GM12874 (cell line): ENCODE results near the gene CPT1C.

ENCODE experiments used
- TF ChIP-seq, protein P1 (sequence below): IDR thresholded peaks from 2 replicates; pipeline ENCODE4 v1.5.1; 2011; ENCODE audit warnings: low read depth, mild to moderate bottlenecking, control low read depth, low read length, moderate library complexity; ENCODE audit not compliant: insufficient read depth

The CPT1C gene

DNA sequence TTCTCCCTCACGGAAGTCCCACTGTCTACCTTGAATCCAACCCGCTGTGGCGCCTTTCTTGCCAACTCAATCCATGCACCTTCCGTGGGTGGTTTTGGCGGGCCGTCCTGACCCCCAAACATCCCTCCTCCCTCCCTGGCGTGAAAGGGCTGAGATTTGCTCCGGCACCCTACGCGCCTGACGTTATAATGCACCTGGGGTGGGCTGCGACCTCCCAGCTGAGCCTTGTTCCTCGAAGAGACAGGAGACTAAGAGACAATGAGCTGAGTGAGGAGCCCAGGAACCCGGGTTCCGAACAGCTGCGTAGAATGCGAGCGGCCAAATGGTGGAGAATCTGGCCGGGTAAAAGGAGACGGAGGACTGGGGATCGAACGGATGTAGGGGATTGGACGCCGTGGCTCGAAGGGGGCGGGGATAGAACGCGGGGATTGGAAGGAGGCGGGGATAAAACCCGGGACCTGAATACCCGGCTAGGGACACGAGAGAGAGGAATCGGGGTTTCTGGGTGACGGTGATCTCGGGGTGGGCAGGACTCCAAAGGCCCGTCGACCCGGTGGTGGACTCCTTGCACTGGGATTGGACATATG is at the start of gene CPT1C:
TSS of gene CPT1C (plus strand) at position 461 of the 587 bp plus-strand sequence. CDS start 1,137 bp downstream, outside the sequence.
- TF ChIP-seq, protein P1, sequence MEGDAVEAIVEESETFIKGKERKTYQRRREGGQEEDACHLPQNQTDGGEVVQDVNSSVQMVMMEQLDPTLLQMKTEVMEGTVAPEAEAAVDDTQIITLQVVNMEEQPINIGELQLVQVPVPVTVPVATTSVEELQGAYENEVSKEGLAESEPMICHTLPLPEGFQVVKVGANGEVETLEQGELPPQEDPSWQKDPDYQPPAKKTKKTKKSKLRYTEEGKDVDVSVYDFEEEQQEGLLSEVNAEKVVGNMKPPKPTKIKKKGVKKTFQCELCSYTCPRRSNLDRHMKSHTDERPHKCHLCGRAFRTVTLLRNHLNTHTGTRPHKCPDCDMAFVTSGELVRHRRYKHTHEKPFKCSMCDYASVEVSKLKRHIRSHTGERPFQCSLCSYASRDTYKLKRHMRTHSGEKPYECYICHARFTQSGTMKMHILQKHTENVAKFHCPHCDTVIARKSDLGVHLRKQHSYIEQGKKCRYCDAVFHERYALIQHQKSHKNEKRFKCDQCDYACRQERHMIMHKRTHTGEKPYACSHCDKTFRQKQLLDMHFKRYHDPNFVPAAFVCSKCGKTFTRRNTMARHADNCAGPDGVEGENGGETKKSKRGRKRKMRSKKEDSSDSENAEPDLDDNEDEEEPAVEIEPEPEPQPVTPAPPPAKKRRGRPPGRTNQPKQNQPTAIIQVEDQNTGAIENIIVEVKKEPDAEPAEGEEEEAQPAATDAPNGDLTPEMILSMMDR: no peak

DNA sequence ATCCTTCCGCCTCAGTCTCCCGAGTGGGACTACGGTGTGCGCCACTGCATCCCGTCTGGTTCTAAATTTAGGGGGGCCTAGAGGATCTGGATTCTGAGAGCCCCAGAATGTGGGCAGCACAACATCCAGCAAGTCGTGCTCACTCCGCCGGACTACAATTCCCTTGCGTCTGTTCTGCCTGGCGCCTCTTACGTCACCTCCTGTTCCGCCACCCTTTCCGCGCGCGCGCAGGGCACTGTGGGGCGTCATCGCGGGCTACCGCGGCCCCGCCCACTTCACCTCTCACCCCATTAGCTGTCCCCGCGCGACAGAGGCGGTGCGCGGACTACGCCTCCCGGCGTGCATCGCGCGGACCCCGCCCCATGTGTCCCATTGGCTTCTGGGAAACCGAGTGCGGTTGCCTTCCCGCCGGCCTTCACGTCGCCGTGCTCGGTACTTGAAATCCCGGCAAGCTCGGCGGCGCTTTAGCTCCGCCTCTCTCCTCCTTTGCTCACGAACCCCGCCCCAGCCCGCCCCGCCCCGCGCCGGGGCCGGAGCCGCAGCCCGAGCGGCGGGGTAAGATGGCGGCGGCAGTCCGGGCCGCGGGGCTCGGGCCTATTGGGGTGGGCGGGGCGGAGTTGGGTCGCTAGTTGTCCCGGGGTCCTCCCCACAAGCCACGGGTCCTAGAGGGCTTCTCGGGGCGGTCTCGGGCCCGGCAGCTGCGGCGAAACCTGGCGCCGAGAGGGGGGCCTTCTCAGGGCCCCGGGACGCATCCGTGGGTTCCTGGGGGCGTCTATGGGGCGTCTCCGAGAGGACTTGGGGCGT is 49.0 kb upstream of the CPT1C start, which contains the start of gene SCAF1:
TSS of gene SCAF1 (plus strand) at position 522 of the 804 bp plus-strand sequence. CDS start 2,818 bp downstream, outside the sequence.
- TF ChIP-seq, protein P1: no peak

DNA sequence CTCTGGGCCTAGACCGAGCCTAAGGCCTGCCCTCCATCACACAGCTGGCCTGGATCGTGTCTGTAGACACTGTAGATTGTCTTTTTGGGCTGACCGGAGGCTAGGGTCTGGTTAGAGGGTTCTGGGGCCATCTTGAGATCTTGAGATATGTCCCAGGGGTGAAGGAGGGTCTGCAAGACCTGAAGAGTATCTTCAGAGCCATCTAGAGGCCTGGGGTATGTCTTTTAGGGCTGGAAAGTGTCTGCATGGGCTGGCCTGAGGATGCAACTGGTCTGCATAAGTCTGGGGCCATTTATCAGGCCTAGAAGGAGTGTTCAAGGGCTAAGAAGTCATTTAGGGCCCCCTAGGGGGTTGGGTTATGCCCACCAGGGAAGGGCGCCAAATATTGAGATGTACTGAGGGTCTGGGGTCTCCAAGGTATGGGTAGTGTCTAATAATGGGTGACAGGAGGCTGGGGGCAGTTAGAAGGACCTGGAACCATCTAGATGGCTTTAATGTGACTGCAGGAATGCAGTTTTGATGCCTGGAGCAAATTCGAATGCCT is 48.4 kb upstream of the CPT1C start:
- TF ChIP-seq, protein P1: no peak

DNA sequence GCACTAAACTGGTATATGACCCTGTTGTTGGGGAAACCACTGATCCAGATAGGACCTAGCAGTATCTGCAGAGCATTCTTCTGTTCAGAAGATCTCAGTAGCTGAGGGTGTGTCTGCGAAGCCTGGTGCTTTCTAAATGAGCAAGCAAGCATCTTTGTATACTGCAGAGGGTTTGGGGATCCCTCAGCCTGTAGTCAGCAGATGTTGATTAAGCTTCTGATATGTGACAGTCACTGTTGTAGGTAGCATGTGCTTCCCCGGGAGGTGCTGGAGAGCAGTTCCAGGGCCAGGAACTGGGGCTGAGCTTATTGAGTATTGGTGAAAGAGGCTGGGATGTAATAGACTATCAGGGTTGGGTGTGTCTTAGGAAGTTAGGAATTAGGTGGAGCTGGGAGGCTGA is 47.5 kb upstream of the CPT1C start:
- TF ChIP-seq, protein P1: no peak

DNA sequence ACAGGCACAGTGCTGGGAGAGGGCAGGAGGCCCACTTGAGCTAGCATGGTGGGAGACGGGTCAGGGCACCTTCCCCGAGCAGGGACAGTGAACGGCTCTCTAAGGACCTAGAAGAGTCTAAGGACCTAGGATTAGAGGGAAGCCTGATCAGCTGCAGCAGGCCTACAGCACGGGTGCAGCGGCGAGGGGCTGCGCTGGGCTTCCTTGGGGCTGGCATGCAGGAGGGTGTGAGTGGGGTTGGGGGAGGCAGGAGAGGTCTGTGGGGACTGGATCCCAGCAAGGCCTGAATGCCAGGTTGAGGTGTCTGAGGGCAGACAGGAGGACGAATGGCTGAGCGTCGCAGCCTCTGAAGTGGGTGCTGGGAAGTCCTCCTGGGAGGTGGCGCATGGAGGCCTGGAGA is 45.3 kb upstream of the CPT1C start:
- TF ChIP-seq, protein P1: no peak

DNA sequence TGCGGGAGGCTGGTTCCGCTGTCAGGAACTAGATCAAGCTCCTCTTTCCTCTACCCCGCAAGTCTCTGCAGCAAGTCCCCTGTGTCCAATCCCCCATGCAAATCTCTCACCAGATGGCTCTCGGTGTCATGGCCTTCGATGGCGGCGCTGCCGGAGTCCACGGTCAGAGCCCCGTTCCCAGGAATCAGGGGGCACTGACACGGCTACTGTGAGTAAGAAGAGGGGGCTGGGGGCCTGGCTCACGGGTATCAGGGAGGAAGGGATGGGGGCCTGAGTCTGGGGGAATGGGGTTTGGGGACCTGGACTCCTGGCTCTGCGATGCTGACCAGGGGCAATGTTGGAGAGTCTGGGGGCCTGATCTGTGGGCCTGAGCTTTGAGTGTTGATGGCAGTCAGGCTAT is 44.9 kb upstream of the CPT1C start:
- TF ChIP-seq, protein P1: no peak

DNA sequence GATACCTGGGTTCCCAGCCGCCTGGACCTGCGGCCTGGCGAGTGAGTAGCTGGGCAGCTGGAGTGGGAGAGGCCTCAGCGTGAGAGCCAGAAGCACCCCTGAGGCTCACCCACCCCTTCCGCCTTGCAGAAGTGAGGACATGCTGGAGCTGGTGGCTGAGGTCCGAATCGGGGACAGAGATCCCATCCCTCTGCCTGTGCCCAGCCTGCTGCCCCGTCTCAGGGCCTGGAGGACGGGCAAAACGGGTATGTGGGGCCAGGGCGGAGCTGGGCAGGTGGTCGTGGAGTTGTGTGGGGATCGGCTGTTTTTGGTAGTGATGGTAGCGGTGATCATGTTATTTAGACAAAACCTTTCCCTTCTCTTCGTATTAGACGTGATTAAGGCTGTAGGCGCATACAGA is 44.3 kb upstream of the CPT1C start:
- TF ChIP-seq, protein P1: no peak
